Measurements from ENCODE around the gene PLEKHG7.

DNA sequence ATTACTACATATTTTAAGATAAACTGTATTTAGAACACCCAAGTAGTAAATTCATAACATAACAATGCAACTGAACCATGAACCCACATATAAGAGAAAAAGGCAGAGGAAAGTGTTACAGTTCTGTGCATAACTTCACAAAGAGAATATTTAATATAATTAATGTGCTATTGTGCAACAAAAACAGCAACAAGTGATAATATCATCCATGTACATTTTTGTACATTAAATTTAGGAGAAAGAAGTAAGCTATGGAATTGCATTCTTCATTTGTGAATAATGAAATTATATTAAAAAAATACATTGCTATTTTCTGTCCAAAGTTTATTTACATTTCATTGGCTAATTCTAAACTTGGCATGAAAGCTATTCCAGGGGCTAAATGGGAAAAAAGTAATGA lies 72.6 kb downstream of the PLEKHG7 start:
- TF ChIP-seq, protein P1, sequence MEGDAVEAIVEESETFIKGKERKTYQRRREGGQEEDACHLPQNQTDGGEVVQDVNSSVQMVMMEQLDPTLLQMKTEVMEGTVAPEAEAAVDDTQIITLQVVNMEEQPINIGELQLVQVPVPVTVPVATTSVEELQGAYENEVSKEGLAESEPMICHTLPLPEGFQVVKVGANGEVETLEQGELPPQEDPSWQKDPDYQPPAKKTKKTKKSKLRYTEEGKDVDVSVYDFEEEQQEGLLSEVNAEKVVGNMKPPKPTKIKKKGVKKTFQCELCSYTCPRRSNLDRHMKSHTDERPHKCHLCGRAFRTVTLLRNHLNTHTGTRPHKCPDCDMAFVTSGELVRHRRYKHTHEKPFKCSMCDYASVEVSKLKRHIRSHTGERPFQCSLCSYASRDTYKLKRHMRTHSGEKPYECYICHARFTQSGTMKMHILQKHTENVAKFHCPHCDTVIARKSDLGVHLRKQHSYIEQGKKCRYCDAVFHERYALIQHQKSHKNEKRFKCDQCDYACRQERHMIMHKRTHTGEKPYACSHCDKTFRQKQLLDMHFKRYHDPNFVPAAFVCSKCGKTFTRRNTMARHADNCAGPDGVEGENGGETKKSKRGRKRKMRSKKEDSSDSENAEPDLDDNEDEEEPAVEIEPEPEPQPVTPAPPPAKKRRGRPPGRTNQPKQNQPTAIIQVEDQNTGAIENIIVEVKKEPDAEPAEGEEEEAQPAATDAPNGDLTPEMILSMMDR (IDR thresholded peaks at IDR 0.05): no peak
- no peak for TF ChIP-seq POLR2AphosphoS5 (IDR thresholded peaks at IDR 0.05)
- TF ChIP-seq POLR2A (IDR thresholded peaks at IDR 0.05): no peak

Measured in transverse colon (tissue), 4 donors.